Amniotic epithelial cell (primary cell): ENCODE measurements around the gene MATN4.
A peak's percentile ranks its signal among the peaks of the same experiment; 100 is the strongest.

Experiments used
- DNase-seq: peaks from one replicate; pipeline ENCODE4 v3.0.0-alpha.2; 2010; ENCODE audit warnings: low read depth

The MATN4 gene

DNA sequence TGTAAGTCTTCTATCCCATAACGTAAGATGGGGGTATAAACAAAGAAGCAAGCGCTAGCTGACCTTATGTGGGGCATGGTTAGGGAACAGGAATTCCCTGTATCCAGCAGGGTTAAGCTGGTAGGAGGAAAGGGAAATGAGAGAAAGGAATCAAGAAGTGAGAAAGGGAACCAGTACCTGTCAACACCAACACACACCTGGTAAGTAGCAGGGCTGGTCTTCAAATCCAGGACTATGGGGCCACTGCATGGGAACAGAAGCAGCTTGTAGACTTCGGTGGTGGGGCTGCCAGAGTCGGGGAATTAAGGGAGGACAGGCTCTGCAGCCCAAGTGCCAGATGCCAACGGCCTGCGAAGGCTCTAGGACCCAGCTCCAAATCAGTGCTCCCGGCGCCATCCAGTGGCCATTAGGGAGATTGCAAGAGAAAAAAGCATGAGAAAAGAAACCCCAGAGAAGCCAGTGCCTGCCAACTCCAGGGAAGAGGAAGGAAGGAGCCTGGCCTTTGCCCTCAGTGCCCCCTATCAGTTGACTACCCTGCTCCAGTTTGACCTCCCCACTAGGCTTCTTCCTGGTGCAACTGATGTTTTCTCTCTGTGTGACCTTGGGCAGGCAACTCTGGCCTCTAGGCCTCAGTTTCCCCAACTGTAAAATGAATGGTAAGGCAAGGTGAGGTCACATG is 17.3 kb downstream of the MATN4 start:
- DNase-seq = peak; percentile 59

DNA sequence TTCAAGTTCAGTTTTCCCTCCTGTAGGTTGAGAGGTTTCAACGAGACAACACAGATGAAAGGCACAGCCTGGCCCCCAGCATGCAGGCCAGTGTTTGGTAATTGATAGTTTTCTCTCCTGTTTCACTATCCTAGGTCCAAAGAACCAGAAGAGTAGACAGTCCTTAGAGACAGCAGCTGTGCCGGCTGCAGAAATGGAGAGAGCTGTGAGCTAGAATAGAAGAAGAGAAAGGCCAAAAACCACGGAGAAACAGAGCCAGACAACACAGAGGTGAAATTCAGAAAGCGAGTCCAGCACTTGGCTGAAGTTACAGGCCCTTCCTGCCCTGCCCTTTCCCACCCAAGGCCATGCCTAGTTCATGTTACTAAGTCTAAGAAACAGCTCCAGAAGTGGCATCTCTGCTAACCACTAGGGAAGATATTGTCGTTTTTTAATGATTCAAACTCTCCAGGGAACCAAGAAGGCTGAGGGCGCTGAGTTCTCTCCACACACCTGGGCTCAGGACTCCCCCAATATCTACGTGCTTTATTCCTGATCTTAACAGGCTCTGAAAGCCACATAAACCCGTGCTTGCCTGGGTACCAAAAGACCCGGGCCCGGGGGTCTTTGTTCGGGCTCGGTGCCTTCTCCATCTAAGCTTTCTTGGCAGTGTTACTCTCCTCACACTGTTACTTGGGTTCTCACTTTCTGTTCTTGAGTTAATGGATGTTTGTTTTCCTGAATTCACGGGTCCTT is 18.0 kb downstream of the MATN4 start:
- DNase-seq = no peak

DNA sequence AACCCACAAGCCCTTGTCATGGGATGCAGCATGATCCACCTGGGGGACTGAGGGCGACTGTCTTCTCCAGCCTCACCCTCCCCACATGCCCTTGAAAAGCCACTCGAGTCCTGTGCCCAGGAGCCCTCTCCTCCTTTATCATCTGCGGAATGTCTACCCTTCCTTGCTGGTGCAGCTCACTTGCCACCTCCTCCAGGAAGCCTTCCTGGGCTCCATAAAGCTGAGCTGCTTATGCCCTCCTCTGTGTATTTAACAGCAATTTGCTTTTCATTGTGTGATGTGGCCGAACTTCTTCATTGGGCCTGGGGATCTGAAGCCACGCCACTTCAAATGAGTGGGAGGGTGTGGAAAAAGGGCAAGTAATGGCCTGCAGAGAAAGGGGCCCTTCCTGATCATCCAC is 19.2 kb downstream of the MATN4 start:
- no peak for DNase-seq

DNA sequence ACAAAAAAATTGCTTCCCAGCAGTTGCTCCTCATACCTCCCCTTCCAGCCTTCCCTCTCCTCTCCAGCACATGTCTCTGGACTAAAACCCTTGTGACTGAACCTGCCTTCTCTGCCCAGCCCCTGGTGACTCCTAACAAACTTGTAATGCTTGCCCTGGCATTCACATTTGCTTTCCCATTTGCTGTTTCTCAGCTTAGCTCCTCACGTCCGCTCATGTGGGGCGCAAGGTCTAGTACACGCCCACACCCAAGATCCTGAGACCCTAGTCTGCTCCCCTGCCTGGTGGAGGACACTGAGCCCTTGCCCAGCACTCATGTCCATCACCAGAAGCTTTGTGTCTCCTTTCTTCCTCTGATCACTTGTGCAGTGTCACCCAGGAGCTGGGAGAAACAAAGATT is 19.7 kb downstream of the MATN4 start:
- DNase-seq = no peak

DNA sequence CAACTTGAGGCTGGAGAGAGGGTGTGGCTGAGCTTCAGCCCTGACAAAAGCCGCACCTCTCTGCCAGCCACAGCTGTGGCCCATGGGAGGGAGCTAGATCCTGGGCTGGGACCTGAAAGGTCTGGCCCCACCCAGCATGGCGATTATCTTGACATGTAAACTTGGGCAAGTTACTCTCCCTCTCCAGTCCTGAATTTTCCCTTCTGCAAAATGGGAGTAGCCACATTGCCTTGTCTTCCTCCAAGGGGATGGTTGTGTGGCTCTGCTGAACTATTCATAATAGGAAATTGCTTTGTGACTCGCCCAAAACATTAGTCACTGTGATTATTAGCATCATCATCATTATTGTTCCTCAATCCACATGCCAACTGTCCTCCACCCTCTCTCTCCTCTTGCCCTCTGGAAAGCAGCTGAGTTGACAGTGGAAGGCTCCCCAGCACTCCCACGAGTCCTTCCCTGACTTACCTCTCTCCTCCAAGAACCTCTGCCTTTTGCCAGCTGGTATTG is 24.5 kb downstream of the MATN4 start:
- DNase-seq = no peak

DNA sequence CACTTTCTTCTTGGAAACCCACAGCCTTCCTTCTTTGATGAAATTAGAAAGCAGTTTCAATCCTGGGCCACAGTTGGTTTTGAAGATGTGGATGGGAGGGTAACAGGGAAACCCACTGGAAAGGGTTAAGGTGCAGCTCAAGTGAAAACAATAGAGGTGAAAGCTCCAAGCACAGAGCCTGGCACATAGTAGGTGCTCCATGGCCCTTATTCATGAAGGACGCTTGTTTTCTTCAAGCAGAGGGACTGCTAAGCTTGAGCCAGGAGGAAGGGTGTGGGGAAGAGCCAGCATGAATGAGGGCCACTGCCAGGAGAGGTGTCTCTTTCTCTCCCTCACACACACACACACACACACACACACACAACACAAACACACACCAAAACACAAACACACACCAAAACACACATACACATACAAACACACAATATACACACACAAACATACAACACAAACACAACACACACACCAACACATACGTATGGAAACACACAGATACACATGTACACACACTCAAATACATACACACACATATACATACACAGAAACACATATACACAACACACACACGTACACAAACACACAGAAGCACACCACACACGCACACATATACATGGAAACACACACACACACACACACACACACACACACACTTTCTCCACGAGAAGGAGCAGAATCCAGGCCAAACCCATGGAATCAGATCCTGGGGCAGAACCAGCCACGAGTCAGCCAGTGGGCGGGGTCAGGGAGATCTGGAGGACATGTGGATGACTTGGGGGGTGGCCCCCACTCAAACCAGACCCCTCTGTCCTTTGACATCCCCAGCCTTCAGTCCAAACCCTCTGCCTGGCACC is 25.2 kb downstream of the MATN4 start:
- DNase-seq = no peak

DNA sequence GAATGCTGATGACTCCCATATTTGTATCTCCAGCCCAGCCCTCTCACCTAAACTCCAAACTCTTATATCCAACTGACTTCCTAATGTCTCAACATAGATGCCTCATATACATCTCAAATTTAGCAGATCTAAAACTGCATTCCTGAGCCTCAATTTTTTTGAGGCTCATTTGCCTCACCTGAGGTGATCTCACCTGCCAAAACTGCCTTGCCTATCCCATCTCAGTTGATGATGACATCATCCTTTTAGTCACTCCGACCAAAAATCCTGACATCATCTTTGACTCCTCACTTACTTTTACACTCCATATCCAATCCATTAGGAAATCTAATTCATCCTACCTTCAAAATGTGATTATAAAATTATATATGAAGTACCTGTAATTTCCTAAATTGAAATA is 28.1 kb downstream of the MATN4 start:
- no peak for DNase-seq

DNA sequence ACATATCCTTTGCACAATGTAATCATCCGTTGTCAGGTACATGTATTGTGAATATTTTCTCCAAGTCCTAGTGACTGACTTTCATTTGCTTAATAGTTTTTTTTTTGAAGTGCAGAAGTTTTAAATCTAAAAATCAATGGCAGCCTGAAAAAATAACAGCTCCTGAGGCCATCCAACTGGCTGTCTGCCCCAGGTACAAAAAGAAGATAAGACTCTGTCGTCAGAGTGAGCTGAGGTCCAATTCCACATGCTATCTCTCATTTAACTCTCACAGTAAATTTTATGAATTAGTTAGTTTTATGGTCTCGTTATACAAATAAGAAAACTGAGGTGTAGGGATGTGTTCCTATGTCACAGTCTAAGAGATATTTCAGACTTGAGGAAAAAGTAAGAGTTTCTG is 32.8 kb downstream of the MATN4 start:
- DNase-seq = no peak

DNA sequence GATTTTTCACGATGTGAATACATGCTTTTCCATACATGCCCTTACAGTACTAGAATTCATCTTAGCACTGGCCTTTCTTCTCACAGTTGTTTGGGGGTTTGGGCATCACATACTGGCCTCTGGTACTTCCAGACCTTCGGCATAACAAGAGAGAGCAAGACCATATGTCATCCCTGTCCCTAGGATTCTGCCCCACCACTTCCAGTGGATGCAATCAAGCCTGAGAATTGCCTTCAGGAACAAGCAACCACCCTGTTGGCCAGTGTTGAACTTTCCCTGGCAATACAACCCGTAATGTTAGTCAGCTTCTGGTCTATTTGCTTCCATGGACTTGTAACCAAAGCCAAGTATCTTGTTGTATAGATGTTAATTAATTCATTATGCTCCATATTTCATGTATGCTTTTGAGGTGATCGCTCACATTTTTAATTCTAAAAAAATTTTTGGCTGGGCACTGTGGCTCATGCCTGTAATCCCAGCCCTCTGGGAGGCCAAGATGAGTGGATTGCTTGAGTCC is 38.3 kb downstream of the MATN4 start:
- DNase-seq = no peak

DNA sequence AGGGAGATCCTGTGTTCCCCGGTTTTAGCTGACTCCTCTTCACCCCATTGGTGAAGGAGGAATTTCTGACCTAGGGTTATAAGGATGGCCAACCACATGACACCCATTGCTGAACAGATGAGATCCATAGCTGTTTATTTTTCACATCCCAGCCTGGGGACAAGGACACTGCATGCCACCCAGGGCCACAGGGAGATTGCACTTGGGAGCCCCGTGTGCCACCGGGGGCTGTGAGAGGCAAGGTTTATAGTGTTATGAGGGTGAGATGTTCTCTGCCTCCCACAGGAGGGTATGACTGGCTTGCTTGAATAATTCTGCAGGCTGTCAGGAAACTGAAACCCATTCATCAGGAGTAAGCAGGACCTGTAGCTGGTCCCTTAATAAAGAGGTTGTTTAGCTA is 39.0 kb downstream of the MATN4 start:
- DNase-seq = peak; percentile 23

DNA sequence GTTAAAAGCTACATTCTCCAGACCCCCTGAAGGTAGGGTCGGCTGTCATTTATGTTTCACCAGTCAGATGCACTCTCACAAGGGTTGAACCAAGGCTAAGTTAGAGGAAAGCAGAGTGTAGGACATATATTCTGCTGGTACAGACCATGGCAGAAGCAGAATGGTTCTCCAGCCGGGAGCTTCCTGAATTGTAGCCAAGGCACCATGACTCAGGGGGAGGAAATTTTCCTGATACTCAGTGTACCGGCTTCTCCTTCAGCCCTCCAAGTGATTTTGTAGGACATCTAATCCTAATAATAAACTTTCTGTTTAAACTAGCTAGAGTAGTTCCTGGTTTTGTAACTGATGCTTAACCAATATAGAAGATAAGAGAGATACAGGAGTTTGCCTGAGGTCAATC is 39.6 kb downstream of the MATN4 start:
- peak; percentile 84 for DNase-seq

DNA sequence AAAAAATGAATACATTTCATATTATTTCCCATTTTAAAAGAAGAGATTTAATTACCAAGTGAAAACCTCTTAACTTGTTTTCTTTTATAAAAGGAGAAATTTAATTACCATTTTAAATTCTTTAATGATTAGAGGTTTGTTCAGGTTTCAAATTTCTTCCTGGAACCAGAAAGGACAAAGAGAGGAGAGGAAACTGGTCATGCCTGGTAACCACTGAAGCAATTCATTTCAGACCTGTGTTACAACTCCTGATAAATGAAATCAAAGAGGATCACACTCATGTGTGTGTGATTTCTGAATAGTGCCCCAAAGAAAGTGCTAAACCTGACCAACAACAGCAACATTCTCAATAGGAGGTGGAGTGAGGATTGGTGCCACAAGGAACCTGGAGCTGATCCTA is 41.1 kb downstream of the MATN4 start:
- no peak for DNase-seq

DNA sequence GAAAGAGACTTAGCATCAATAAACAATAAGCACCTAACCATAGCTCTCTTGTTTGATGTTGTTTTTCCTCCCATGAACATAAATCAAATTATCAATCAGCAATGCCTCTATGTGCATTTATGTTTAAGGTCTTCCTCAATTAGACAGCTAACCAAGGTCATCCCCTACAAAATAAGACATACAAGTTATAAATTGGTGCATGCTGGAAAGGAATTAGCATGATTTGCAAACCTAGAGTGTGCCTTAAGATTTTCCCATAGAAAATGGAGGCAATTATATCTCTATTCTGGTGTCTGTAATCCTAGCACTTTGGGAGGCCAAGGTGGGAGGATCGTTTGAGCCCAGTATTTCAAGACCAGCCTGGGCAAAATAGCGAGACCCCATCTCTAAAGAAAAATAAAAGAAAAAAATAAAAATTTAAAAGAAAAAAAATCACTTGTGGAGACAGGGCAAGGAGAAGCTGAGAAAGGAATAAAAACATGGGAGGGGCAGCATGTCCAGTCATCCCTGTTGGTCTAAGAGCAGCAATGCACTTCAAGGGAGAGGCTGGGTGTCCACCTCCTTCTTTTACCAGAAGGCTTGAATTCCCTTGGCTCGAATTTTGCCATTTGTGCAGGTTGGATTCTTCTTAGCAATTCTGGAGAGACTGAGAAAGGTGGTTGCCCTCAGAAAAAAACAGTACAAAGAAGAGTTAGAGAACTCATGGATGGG is 44.4 kb downstream of the MATN4 start:
- DNase-seq = no peak

DNA sequence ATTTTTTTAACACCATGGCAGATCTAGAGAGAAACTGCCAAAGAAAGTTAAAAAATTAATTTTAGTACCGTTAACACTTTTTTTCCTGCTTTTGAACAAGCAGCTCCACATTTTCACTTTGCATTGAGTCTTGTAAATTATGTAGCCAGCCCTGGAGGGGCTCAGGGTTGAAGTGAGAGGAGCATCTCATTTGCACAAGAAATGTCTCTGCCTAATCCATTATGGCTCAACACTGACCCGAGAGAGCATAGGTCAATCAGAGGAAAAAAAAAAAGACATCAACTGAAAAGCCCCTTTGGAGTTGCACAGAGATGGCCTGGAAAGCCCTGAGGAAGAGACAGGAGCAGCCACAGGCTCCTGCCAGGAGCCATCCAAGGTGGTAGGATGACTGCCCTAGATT is 49.4 kb downstream of the MATN4 start:
- no peak for DNase-seq

DNA sequence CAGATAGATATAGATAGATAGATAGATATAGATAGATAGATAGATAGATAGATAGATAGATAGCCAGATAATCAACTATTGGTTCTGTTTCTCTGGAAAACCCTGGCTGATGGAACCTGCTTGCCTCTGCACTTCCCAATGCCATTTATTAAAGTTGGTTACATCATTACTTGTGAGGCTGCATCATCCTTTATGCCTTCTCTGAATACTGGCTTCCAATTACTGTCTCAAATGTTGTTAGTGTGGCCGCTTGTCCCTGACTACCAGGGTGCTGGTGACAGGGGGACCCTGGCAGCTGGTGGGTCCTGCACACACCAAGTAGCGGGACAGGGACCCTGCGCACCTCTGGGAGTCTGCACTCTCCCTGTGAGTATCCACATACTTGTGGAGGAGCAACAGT is 49.8 kb downstream of the MATN4 start:
- DNase-seq = no peak

DNA sequence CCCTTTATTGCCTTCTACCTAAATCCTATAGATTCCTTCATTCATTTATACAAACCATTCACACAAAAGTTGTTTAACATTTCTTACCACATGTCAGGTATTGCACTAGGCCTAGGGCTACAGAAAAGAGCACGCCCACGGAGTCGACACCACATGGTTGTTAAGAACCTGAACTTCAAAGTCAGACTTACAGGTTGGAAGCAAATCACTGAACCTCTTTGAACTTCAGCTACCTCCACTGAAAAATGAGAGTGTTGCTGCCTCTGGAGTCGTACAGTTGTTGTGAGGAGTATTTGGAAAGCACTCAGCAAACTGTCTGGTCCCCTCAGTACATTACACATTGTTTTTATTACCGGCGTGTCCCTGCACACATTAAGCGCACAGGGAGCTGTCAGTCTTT is 50.4 kb downstream of the MATN4 start:
- no peak for DNase-seq

DNA sequence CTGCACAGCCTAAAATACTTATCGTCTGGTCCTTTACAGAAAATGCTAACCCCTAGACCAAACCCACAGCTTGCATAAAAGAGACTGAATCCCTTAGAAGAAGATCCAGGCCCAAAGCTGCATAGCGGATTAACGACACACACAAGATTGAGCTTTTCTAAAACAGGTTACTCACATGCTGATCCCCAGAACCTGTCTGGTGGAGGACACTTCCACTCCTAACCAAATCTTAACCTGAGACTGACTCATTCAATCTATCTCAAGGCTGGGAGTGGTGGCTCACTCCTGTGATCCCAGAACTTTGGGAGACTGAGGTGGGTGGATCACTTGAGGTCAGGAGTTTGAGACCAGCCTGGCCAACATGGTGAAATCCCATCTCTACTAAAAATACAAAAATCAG is 50.9 kb downstream of the MATN4 start:
- DNase-seq = no peak

DNA sequence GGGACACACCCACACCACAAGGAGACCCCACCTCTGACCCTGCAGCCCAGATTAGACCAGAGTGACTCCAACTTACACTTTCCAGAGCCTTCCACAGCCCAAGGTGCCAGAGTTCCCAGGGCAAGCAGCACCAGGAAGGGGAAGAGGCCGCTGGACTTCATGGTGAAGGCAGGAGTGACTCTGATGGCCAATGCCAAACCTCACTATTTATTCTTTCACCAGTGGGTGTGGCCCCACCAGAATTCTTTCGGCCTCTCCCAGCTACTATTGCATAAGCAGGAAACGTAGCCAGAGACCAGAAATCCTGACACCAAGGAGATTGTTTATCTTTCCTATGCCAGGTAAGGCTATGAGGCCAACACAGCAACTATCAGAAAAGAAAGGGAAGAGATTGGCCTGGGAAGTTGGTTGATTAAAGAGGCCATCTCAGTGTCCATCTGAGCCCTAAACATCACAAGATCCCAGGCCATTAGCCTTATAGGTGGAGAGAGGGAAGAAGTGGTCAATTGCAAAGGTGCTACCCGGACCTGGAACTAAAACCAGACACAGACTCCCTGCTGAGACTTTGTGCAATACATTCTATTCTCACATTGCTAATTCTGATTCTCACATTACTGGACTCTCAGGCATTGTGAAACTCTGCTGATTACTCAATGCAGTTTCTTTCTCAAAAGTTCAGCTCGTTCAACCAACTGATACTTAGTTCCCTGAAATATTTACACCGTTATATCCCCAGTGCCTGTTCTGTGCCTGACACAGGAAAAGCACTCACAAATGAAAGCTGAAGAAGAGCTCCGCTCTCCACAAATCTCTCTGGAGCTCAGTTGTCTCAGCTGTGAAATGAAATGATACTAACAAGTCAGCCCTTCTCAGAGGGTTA is 53.5 kb downstream of the MATN4 start, which contains the start of gene SLPI:
TSS of gene SLPI (minus strand) at position 182 of the 880 bp plus-strand sequence. CDS start at position 161, 21 bp downstream.
- peak; percentile 94 for DNase-seq

DNA sequence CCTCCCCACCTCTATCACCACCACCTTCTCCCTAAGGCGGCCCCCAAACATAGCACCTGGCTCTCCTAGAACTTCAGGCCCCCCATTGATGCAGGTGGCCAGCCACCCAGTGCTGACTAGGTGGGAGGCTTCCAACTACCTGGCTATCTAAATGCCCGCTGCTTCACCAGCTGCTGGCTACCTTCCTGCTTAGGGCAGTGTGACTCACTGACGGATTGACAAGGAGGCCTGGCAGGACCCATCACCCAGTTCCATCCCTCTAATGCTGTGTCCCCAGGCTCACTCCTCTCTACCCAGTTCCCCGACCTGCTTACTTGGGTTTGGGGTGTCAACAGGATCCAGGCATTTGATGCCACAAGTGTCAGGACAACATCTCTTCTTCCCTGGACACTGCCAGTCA is 54.8 kb downstream of the MATN4 start:
- no peak for DNase-seq

DNA sequence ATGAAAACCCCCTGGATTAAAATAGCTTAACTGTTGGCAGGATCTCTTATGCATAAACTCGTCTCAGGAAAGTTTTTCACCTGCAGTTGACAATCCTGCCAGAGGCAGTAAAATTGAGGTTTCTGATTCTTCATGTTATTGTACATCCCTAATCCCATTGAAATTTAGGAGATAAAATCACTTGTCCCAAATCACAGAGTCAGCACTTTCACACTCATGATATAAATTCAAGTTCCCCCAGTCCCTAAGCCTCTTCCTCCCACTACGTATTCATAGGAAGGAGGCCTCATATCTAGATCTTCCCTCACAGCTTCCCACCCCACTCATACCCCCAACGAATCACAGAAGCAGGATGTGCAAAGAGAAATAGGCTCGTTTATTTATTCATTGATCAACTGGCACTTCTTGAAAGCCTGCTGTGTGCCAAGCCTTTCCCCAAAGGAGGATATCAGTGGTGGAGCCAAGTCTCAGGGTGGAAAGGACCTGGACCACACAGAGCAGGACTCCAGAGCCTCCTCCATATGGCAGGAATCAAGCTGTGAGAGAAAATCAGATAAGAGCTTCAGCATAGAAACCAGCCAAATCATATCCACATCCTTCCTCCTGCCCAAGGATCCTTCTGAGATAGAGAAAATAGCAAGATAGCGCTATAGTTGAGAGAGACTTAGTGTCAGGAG is 56.1 kb downstream of the MATN4 start:
- peak; percentile 19 for DNase-seq
